GM12878 (cell line): ENCODE results near the gene TRAPPC2B. TPM values are rescaled to one million over a fixed set of nuclear protein-coding genes. Genes with fewer than 3 reads are reported as not detected.

ENCODE experiments used
- ATAC-seq: fragments of 200-7000 bp; cut with Tn5 transposase; 3 replicates; pipeline ENCODE4 v1.9.1; 2020; ENCODE audit warnings: mild to moderate bottlenecking, moderate library complexity
- BruUV-seq: library from RNA; stranded (reverse); fragments of 400-500 nt; replicated peaks from 2 replicates; lab custom pipeline; 2021; lab: Mats Ljungman, UMichigan
- CTCF ChIA-PET: fragments of 300-600 bp; sonication (Branson Sonifier 250); formaldehyde crosslinking; extraction: SDS; loops from one replicate; lab custom pipeline; 2021; ENCODE audit warnings: inconsistent platforms; lab: Yijun Ruan, JAX
- POLR2A ChIA-PET: fragments of 350-600 bp; formaldehyde crosslinking; extraction: SDS; loops from one replicate; lab custom pipeline; 2021; ENCODE audit warnings: inconsistent platforms; lab: Charles Lee
- RAD21 ChIA-PET: fragments of 300-600 bp; sonication (Branson Sonifier 250); formaldehyde crosslinking; loops from one replicate; lab custom pipeline; 2023; ENCODE audit warnings: antibody characterized with exemption; ENCODE audit not compliant: unreplicated experiment; lab: Charles Lee
- SMC1A ChIA-PET: fragments of 300-600 bp; sonication (Branson Sonifier 250); formaldehyde crosslinking; loops from one replicate; lab custom pipeline; 2023; ENCODE audit not compliant: unreplicated experiment, uncharacterized antibody; lab: Charles Lee
- DNase-seq: peaks from one replicate; pipeline ENCODE4 v3.0.0-alpha.2; 2011; ENCODE audit warnings: low read depth, low spot score
- FAIRE-seq: peaks from 3 replicates; lab custom pipeline; 2011; peaks lifted over from hg19 to GRCh38; lab: Jason Lieb, UNC
- H2AFZ ChIP-seq: 2 replicates; pipeline ENCODE4 v1.6.0; 2011; ENCODE audit warnings: low read depth, low read length, control low read depth; ENCODE audit not compliant: control insufficient read depth
- H3K27ac ChIP-seq: 2 replicates; pipeline ENCODE4 v1.5.1; 2011; ENCODE audit warnings: control low read depth; ENCODE audit not compliant: control insufficient read depth, insufficient read depth
- H3K27me3 ChIP-seq, 2 experiments: replicated peaks in 1 of 2; 2 replicates each; pipeline versions ENCODE4 v1.6.0 to v1.6.1; 2011; ENCODE audit warnings: low read length in 1 of 2; ENCODE audit not compliant: control insufficient read depth in 2 of 2, insufficient read depth in 2 of 2
- H3K36me3 ChIP-seq, 2 experiments: 2 replicates each; pipeline ENCODE4 v1.5.1; 2011; ENCODE audit warnings: low read length in 1 of 2; ENCODE audit not compliant: control insufficient read depth in 2 of 2, insufficient read depth in 2 of 2
- H3K4me1 ChIP-seq: 2 replicates; pipeline ENCODE4 v1.6.1; 2011; ENCODE audit warnings: mild to moderate bottlenecking, low read length, moderate library complexity, mixed read lengths; ENCODE audit not compliant: control insufficient read depth, insufficient read depth
- H3K4me2 ChIP-seq: 2 replicates; pipeline ENCODE4 v1.6.0; 2011; ENCODE audit warnings: control low read depth; ENCODE audit not compliant: control insufficient read depth, insufficient read depth
- H3K4me3 ChIP-seq: fragments of 200-600 bp; sonication (generic); 2 replicates; pipeline ENCODE4 v1.5.1; 2016
- H3K79me2 ChIP-seq: 2 replicates; pipeline ENCODE4 v1.6.0; 2011; ENCODE audit warnings: low read length; ENCODE audit not compliant: control insufficient read depth, insufficient read depth
- H3K9ac ChIP-seq: 2 replicates; pipeline ENCODE4 v1.8.0; 2011; ENCODE audit warnings: low read length, control low read depth, mixed read lengths; ENCODE audit not compliant: control insufficient read depth, insufficient read depth
- H3K9me3 ChIP-seq: replicated peaks from 3 replicates; pipeline ENCODE4 v1.5.1; 2011; ENCODE audit warnings: mild to moderate bottlenecking, low read length; ENCODE audit not compliant: control insufficient read depth, insufficient read depth
- H4K20me1 ChIP-seq: 2 replicates; pipeline ENCODE4 v1.6.0; 2011; ENCODE audit not compliant: control insufficient read depth, insufficient read depth
- BCL3 ChIP-seq: IDR thresholded peaks from 2 replicates; pipeline ENCODE4 v1.6.1; 2011; ENCODE audit warnings: borderline replicate concordance, low read depth, mild to moderate bottlenecking, moderate library complexity, low read length; ENCODE audit not compliant: insufficient read depth, poor library complexity, severe bottlenecking
- CREB1 ChIP-seq: IDR thresholded peaks from 2 replicates; pipeline ENCODE4 v1.6.1; 2012; ENCODE audit warnings: low read depth, mild to moderate bottlenecking, inconsistent platforms
- HSF1 ChIP-seq: fragments of 150-350 bp; IDR thresholded peaks from 2 replicates; pipeline ENCODE4 v1.6.1; 2014; ENCODE audit warnings: mild to moderate bottlenecking, low read depth, low read length
- IKZF2 ChIP-seq, 2 experiments: fragments of 450-650 bp; IDR thresholded peaks; 2 replicates each; pipeline ENCODE4 v1.6.1; 2017; ENCODE audit warnings: mild to moderate bottlenecking in 2 of 2, moderate library complexity in 2 of 2
- MLLT1 ChIP-seq: fragments of 450-650 bp; IDR thresholded peaks from 2 replicates; pipeline ENCODE4 v1.6.1; 2016; ENCODE audit warnings: mild to moderate bottlenecking
- PRDM15 ChIP-seq: fragments of 450-650 bp; formaldehyde crosslinking; IDR thresholded peaks from 2 replicates; pipeline ENCODE4 v1.4.0; 2020; ENCODE audit warnings: mild to moderate bottlenecking, moderate library complexity
- USF2 ChIP-seq: IDR thresholded peaks from 2 replicates; pipeline ENCODE4 v1.6.1; 2011; ENCODE audit warnings: low read depth, low read length, improper control_type of control experiment, borderline replicate concordance
- WRNIP1 ChIP-seq: IDR thresholded peaks from 2 replicates; pipeline ENCODE4 v1.6.1; 2011; ENCODE audit warnings: low read depth, low read length, improper control_type of control experiment, borderline replicate concordance
- ZNF217 ChIP-seq: fragments of 450-650 bp; IDR thresholded peaks from 2 replicates; pipeline ENCODE4 v1.6.1; 2017; ENCODE audit warnings: antibody characterized with exemption, mild to moderate bottlenecking
- ZNF592 ChIP-seq: fragments of 450-650 bp; IDR thresholded peaks from 2 replicates; pipeline ENCODE4 v1.6.1; 2017; ENCODE audit warnings: mild to moderate bottlenecking, moderate library complexity
- WGBS: methylation state at CpG from one replicate; pipeline ENCODE4 v1.1.6; 2016; ENCODE audit warnings: low lambda C conversion rate; ENCODE audit not compliant: insufficient replicate concordance, insufficient coverage; ENCODE audit errors: missing lambda C conversion rate; 5-methylcytosine and 5-hydroxymethylcytosine counted together
- in situ Hi-C: fragments of 300-500 bp; cut with MboI; formaldehyde crosslinking; loops from 9 replicates; pipeline ENCODE4 v1.14.3; 2018; ENCODE audit warnings: mixed read lengths
- intact Hi-C: fragments of 100-400 bp; cut with micrococcal nuclease; formaldehyde crosslinking; loops from one replicate; pipeline ENCODE4 v1.14.2; 2022; ENCODE audit not compliant: unreplicated experiment
- polyA plus RNA-seq, 11 experiments: library from polyadenylated mRNA; depleted of rRNA in 4 of 11; unstranded in 6 of 11; stranded (reverse) in 5 of 11; fragments of >200 nt; fragmentation: Nextera tagmentation in 4 of 11; fragmentation: Illumina TruSeq in 1 of 11; extraction: Ambion mirVana in 4 of 11; extraction: Trizol in 1 of 11; gene quantifications; 1 replicate in 1 of 11; 2 replicates in 10 of 11; pipeline versions ENCODE4 v1.2.1 to v1.2.3, GENCODE V29; 2011 to 2016; ENCODE audit warnings: inconsistent platforms in 2 of 11, missing spikeins in 2 of 11, low read depth in 1 of 11
- total RNA-seq, 4 experiments: library from RNA; depleted of rRNA in 3 of 4; stranded (reverse); fragments of >200 nt in 3 of 4; fragmentation: Illumina TruSeq in 1 of 4; extraction: Trizol in 1 of 4; gene quantifications; 2 replicates each; pipeline versions ENCODE4 v1.2.1 to v1.2.3, GENCODE V29; 2013 to 2021

TRAPPC2B gene
- total and polyA plus RNA-seq, 10 of the 15 experiments (the other 5 are each of a cell fraction or from before 2014, with no cell fraction given) = 10.6 to 86.4 (median 25.6) TPM

GRCh38 chr19:57374179-57374578, 10.8 kb downstream of the TRAPPC2B start:
- H3K79me2 ChIP-seq = no peaks in the 10 kb centered on the region
- H3K4me1 ChIP-seq = no peaks in the 10 kb centered on the region
- H3K36me3 ChIP-seq = peaks cover 2 to 5% of the 10 kb centered on the region in 2 experiments; a peak in 2 of 4 replicates
- DNase-seq (no peak), ATAC-seq (no peak), FAIRE-seq (no peak)
- ChIA-PET SMC1A (no interaction called here), RAD21 (no interaction called here), POLR2A (no interaction called here), CTCF (no interaction called here)
- H3K27me3 ChIP-seq = no peaks in the 10 kb centered on the region
- no peak overlapping the region for H3K9ac ChIP-seq
- H3K4me2 ChIP-seq = no peak overlapping the region
- no peak overlapping the region for H3K27ac ChIP-seq
- H3K4me3 ChIP-seq = no peak overlapping the region
- no peaks in the 10 kb centered on the region for H4K20me1 ChIP-seq
- H3K9me3 ChIP-seq = peaks cover 20% of the 10 kb centered on the region
- H2AFZ ChIP-seq = no peak overlapping the region
- 96% methylated on average over 6 of the region's 6 CpGs for WGBS
- no peak for TF ChIP-seq CREB1
- TF ChIP-seq PRDM15 (CRISPR knock-in tag) = no peak
- TF ChIP-seq HSF1 = no peak
- no peak for TF ChIP-seq MLLT1
- no peak for TF ChIP-seq USF2
- no peak for TF ChIP-seq IKZF2 (IDR thresholded peaks at IDR 0.05)
- no peak for TF ChIP-seq ZNF592
- no peak for TF ChIP-seq BCL3
- no peak for TF ChIP-seq WRNIP1
- TF ChIP-seq ZNF217 = no peak
- in situ Hi-C loops (no loop called here), intact Hi-C loops (no loop called here)
- no TSS peak for BruUV-seq
